GM19043 (cell line): Measurements from ENCODE around the gene APEX1.

Source experiments
- ATAC-seq: cut with Tn5 transposase; IDR thresholded peaks from one replicate; pipeline ENCODE4 v1.9.1; 2021; ENCODE audit warnings: low read depth; ENCODE audit not compliant: unreplicated experiment

APEX1 gene

DNA sequence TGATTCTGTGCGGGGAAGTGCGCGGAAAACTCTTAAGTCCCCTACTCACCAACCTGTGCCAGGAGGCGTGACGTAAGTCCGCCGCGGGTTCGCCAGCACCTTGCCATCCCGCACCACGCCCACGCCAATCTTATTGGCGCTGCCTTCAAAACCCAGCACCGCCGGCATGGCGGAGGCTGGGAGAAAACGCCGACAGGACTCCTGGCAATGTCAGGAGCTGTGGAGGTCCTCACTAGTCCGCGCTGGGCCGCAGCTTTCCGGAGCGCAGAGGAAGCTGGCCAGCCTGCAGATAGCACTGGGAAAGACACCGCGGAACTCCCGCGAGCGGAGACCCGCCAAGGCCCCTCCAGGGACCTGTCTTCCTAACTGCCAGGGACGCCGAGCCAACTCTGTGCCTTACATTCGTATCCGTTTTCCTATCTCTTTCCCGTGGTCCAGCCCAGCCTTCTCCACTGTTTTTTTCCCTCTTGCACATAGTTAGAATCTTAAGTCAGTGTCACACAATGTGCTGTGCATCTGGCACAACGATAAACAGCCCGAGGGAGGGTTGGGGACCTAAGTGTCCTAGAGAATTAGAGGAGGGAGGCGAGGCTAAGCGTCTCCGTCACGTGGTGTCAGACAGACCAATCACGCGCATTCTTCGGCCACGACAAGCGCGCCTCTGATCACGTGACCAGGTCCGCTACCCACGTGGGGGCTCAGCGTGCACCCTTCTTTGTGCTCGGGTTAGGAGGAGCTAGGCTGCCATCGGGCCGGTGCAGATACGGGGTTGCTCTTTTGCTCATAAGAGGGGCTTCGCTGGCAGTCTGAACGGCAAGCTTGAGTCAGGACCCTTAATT lies at the start of gene APEX1, which contains the start of gene OSGEP:
Gene APEX1 (plus strand): TSS at position 711 of the 839 bp plus-strand sequence. CDS start 420 bp downstream, outside the sequence.
Gene OSGEP (minus strand): TSS at position 297 of the 839 bp plus-strand sequence. CDS start 129 bp downstream, at position 168.
- ATAC-seq, result peak; percentile 83

DNA sequence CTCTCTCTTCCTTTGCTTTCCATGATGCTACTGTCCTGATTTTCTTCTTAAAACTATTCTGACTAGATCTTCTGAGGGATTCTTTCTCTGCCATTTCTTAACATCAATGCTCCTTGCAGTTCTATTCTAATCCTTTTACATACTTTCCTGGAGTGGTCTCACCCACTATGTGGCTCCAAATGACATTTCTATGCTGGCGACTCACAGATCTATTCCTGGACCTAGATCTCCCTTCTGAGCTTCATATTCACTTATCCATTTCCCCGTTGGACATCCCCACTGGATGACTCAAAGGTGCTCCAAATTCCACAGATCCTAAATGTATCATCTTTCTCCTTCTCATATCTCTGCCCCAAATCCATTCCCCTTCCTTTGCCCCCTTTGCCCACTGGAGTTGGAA lies 45.8 kb upstream of the APEX1 start:
- no peak for ATAC-seq

DNA sequence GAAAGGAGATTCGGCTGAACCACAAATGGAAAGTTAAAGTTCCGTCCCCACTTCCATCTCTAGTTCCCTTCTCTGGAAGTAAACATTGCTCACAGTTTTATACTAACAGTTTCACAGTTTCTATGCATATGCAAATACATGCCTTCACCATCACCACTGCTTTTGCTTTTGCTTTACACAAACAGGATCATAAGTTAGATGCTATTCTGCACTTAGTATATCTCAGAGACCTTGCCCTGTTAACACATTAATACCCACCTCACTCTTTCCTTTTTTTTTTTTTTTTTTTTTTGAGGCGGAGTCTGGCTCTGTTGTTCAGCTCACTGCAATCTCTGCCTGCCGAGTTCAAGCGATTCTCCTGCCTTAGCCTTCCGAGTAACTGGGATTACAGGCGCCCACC lies 42.6 kb upstream of the APEX1 start:
- ATAC-seq, result peak; percentile 57

DNA sequence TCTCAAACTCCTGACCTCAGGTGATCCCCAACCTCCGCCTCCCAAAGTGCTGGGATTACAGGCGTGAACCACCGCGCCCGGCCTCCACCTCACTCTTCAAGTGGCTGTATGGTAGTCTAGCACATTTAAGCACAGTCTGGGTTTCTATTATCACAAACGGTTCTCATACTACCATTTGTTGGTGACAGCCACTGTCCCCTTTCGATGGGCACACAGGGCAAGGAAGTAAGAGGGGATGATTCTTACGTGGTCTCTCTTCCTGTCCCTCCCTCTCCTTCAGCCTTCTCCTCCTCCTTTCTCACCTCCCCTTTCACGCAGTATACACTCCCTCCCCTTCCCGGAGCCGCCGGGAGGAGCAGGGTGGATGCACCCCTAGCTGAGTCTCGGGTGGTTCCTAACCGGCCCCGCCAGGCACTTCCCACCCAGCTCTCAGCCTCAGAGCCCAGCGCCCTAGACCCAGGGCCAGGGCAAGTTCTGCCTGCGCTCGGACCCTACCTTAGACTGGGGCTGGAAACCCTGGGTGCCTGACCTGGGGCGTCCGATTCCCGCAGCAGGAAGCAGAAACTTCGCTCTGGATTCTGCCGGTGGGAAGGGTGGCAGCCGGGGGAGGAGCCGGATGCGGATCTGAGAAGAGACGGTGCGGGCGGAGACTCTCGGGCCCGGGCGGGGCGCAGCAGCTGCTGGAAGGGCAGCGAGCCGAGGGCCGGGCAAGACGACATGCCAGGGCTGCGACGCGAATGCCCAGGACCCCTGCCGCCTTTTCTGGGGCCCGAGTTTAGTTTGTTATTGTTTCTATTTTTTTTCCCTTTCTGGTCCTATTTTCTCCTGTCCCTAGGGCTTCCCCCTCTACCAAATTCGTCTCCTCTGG lies 41.9 kb upstream of the APEX1 start, which contains the start of gene TEP1:
Gene TEP1 (minus strand): TSS at position 626 of the 868 bp plus-strand sequence. CDS start 5,062 bp downstream, outside the sequence.
- peak; percentile 58 for ATAC-seq

DNA sequence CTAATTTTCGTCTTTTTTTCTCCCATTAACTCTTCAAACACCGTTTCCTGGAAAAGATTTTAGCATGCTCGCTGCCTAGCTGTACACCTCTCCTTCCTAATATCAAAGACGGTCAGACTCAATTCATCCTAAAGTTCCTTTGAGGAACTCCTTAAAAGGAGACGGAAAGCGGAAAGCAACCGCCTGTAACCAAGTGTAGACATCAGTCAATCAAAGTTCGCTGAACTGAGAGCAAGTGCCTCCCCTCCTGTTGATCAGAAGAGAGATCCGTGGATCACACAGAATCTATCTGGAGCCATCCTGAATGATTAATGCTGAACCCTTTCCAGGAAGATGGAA lies 41.3 kb upstream of the APEX1 start:
- ATAC-seq, result no peak

DNA sequence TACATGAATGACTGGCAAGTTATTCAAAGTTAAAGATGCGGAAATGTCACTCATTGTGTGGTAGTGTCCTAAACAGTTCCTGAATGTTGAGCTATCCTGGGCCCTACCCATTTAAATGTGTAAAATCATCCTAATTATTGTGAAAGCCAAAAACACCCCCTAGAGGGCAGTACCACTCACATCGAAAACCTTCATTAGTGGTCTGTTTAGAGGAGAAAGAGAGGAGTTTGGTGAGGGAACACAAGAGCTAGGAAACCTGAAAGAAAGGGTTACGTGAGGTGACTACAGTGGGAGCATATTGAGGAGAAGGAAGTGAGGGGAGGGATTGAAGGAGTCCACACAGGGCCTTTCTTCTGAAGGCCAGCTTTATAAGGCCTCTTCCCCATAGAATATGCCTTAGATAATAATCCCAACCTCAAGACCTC lies 39.2 kb upstream of the APEX1 start:
- no peak for ATAC-seq

DNA sequence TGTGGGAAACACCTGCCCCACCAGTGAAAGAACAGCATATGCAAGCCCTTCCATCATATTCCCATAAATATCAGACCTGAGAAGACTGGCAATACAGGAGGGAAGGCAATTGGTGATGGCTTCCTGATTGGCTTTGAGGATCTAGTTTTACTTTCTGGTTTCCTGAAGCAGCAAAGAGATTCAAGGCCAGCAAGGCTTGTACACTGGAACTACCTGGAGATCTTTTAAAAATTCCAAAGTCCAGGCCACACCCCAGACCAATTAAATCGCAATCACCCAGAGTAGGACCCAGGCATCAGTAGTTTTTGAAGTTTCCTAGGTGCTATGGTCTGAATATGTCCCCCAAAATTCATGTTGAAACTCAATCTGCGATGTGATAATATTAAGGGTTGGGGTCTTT lies 38.8 kb upstream of the APEX1 start:
- no peak for ATAC-seq

DNA sequence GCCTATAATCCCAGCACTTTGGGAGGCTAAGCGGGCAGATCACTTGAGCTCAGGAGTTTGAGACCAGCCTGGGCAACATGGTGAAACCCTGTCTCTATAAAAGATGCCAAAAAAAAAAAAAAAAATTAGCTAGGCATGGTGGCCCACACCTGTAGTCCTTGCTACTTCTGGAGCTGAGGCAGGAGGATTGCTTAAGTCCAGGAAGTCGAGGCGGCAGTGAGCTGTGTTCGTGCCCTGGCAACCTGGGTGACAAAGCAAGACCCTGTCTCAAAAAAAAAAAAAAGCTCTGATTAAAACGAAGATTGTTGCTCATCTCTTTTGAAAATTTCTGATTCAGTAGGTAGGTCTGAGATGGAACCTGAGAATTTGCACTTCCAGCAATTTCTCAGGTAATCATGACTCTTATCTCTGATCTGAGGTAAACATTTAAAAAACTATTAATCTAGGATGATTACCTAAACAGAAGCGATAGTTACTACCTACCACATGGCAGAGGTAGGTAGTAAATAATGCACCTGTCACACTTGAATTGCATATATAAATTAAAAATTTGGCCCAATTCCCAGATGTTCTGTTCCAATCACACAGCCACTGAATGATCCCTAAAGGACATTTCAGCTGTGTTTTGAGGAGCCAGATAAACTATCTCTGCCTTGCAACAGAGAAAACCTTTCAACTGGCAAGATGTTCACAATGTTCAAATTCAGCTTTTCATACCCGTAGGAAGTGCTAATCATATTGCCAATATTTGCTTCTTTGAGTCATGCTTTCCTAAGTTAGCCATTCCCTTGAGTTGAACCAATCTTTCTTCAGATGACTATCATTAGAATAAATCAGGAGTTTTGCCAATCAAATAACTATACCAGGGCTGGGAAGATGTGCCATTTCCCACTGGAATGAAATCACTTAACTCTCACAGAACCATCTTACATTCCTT lies 37.5 kb upstream of the APEX1 start:
- ATAC-seq, result no peak

DNA sequence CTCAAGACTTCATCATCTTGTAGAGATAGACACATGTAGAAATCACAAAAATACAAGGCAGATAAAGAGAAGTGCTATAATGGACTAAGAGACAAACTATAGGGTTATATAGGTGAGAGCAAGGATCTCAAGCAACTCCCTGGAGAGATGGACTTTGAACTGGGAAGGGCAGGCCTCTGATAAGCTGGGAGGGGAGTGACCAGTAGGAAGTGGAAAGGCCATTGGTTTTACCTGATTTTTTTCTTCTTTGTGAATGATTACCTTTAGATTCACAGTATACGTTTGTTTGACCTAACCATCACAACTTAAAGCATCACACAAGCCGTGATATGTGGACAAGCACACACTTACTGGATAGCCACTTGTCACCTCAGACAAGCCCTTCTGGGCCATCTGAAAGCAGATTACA lies 36.5 kb upstream of the APEX1 start:
- no peak for ATAC-seq

DNA sequence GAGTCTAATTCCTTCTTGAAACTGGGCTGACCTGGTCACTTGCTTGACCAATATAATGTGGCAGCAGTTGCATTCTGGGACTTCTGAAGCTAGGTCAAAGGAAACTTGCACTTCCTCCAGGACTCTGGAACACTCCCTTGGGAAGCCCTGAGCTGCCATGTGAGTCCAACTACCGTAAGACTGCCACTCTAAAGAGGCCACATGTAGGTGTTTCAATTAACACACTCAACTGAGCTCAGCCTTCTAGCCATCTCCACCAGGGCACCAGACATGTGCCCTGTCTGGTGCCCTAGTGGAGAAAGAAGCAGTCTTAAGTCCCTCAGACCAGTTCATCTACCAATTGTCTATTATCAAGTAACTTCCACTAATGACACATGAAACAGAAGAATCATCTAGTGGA lies 35.6 kb upstream of the APEX1 start:
- no peak for ATAC-seq

DNA sequence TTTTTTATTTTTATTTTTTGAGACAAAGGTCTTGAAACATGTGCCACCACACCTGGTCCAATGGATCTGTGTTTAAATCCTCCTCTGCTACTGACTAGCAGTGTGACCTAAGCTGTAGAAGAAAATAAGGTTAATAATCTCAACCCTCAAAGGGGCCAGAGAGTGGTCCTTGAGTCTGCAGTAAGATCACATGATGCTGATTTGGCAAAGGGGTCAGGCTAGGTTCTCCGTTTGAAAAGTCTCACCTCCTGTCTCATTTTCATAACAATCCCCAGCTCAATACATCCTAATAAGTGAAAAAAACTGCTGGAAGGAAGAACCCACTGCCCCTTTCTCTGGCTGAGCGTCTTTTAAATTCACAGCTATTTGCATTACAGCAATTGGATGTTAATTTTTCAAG lies 33.8 kb upstream of the APEX1 start:
- no peak for ATAC-seq

DNA sequence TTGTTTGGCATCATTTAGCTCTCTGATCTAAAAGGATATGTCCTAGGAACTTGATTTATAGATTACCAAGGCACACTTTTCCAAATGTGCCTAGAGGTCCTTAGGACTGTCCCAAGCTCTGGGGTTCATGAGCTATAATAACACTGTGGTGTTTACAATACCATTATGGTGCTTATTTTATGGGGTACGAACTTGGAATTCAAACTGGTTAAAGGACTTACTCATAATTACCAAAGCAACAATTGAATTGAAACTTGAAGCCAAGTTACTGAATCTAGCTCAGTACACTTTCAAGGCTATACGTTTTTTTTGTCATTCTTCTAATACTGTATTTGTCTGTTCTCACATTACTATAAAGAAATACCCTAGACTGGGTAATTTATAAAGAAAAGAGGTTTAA lies 32.1 kb upstream of the APEX1 start:
- no peak for ATAC-seq

DNA sequence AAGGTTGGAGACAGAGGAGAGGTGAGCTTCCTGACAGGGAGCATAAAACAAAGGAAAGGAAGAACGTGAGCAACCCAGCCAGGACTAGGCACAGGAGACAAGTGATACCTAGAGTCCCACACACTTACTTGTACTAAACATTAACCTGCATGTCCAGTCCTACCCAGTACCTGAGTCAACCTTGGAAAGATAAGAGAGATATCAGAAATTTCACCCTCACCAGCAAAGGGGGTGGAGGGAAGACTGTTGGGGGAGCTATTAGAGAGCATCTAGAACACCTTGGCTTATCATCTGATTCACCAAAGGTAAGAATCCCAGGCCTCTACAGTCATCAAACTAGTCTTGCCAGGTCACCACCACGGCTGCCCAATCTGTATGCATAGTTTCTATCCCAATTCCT lies 30.2 kb upstream of the APEX1 start:
- no peak for ATAC-seq

DNA sequence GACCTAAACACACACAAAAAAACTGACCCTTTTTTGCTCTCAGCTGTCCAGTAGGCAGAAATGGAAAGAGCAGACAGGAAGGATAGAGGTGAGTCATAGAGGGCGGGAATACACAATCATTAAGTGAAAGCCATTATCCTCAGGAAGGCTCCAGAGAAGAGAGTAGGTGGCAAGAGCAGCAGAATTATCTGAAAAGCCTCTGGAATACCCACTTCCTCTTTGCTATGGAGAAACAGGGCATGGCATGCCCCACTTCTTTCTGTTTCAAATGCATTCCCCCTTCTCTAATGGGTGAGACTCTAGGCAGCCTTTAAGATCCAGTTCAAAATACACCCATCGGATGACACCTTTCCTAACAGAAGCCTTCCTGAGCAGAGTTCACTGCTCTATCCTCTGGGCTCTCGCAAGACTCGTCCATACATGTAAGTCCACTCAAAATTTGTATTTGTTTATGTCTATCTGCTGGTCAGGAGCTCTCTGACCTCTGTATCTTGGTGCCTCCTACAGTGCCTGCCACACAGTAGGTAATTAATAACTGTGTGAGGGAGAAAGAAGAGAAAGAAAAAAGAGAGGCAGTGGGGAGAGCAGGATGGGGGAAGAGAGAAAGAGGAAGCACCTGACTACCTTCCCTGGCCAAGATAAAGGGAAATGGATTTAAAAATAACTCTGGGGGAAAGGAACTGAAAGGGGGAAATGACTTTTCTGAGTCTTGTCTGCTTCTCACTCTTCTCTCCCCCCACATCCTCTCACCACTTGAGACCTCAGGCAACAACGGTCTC lies 27.6 kb upstream of the APEX1 start:
- peak; percentile 72 for ATAC-seq

DNA sequence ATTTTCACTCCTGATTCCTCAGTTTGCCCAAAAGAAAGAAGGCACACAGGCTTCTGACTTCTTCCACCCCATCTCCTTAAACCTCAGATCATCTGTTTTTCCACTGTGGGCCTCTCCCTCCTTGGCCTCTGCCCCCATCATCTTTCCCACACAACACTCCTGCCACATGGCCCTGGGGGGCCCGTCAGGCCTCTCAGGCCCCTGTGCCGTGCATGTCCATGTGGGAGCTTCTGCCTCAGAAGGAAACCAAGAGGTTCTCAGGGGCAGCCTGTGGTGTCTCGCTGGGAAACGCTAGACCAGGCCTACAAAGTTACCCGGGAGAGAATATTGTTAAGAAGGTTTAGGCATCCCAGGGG lies 27.0 kb upstream of the APEX1 start:
- peak; percentile 28 for ATAC-seq

DNA sequence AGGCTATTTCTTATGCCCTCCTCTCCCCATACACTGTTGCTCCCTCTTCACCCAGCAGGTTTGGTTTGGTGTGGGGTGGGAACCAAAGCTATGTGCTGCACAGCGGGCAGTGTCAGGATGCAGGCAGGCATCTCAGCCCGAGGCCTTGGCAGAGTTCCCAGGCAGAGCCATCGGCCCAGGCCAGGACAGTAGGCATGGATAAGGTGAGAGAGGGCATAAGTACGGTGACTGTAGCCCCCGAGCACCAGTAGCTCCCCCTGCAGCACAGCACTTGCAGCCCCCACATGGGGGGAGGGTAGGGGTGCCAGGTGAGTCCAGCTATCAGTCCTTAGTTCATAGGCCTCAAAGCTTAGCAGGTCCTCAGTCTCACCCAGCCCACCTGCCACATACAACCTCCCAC lies 26.2 kb upstream of the APEX1 start:
- no peak for ATAC-seq

DNA sequence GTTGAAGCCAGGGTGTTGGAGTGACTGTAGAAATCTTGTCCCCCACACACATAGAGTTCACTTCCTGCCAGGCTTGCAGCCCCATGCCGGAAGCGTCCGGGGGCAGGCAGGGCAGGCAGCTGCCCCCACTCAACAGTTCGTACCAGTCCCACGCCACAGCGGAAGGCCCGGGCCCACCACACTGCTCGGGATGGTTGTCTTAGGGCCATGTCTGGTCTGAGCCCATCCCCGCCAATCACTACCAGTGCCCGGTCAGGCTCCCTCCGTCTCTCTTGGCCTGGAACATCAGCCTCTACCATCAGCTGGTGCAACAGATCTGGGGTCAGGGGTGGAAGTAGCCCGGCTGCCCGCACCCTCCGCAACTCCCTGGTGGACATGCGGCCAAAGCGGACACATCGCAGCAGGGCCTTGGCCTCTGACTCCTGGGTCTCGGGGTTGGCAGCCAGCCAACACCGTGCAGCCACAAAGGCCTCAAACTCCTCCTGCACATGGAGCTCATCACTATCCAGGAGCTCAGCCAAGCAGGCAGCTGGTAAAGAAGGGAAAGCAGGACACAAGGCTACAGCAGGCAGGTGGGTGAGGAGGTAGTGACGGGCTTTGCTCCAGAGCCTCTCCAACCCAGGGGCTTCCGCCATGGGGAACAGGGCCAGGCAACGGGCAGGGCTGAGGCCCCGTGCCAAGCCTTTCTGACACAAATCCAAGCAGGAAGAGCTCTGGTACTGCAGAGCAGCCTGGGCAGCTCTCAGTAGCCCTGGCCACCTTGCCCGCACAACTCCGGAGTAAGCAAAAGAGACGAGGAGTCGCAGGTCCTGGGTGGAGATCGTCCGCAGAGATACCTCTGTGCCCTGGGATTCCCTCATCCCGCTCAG lies 25.0 kb upstream of the APEX1 start:
- ATAC-seq, result no peak

DNA sequence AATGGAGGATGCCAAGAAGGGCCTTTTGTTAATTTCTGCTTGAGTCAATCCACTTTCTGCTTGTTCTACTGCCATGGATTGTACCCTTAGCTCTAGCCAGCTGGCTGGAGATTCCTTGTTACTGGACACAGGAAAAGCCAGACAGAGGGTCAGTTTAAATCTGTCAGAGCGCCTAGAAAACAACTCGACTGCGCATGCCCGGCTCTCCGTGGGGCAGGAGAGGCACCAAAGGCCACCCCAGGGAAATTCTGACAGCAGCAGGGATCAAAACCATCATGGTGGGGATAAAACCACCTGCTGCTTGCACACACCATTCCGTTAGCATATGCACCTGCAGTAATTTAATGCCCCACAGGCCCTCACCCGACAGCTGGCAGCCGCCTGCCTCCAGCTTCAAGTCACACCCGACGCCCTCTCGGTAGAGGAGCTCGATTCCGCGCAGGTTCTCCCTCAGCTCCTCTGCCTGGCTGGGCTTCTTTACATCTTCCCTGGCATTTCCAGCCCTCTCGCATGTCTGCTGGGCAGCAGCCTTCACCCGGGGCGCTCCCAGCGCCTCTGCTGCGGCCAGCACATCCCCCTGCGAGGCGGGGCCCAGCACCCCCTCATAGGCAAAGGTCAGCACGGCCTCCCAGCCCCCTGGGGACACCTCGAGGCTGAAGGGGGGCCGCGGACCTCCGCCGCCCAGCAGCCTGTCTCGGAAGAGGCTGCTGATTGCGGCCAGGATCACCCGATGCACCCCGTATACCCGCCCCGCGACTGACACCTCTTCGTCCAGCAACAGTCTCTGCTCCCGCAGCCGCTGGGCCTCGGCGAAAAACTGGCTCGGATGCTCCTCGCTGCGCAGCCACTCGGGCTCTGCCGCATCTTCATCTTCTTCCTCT lies 20.1 kb upstream of the APEX1 start:
- no peak for ATAC-seq
